NT2/D1 (cell line): Measurements from ENCODE around the gene AMDHD1.

Source experiments
- DNase-seq: peaks from one replicate; pipeline ENCODE4 v3.0.0-alpha.2; 2011; ENCODE audit warnings: low read depth, low spot score
- H3K27me3 ChIP-seq: 2 replicates; pipeline ENCODE4 v1.6.0; 2011; ENCODE audit warnings: mild to moderate bottlenecking; ENCODE audit not compliant: insufficient read length, insufficient read depth
- H3K36me3 ChIP-seq: 2 replicates; pipeline ENCODE4 v1.6.1; 2011; ENCODE audit warnings: mild to moderate bottlenecking, low read length, mixed read lengths; ENCODE audit not compliant: insufficient read depth, insufficient read length
- H3K4me1 ChIP-seq: 2 replicates; pipeline ENCODE4 v1.5.1; 2011; ENCODE audit not compliant: insufficient read depth, insufficient read length
- H3K4me3 ChIP-seq: 2 replicates; pipeline ENCODE4 v1.5.1; 2011; ENCODE audit warnings: low read depth; ENCODE audit not compliant: insufficient read length
- H3K9ac ChIP-seq: 2 replicates; pipeline ENCODE4 v1.6.0; 2011; ENCODE audit warnings: low read depth; ENCODE audit not compliant: insufficient read length
- H3K9me3 ChIP-seq: 2 replicates; pipeline ENCODE4 v1.5.1; 2011; ENCODE audit warnings: mild to moderate bottlenecking, low read length; ENCODE audit not compliant: insufficient read depth
- SUZ12 ChIP-seq: IDR thresholded peaks from 2 replicates; pipeline ENCODE4 v1.6.1; 2011; ENCODE audit not compliant: insufficient read length, insufficient read depth; ENCODE audit errors: extremely low read depth
- YY1 ChIP-seq: IDR thresholded peaks from 2 replicates; pipeline ENCODE4 v1.6.1; 2011; ENCODE audit not compliant: insufficient read length, insufficient read depth
- ZNF274 ChIP-seq: IDR thresholded peaks from 2 replicates; pipeline ENCODE4 v1.6.1; 2011; ENCODE audit warnings: mild to moderate bottlenecking, low read depth, low read length

AMDHD1 gene

GRCh38 chr12:95976416-95976832 is 33.3 kb downstream of the AMDHD1 start:
- no peak overlapping the region for H3K4me3 ChIP-seq
- peaks cover 3% of the 10 kb centered on the region for H3K4me1 ChIP-seq
- peak; percentile 40 for DNase-seq
- H3K27me3 ChIP-seq = no peaks in the 10 kb centered on the region
- no peaks in the 10 kb centered on the region for H3K36me3 ChIP-seq
- H3K9ac ChIP-seq = no peak overlapping the region
- no peaks in the 10 kb centered on the region for H3K9me3 ChIP-seq
- no peak for TF ChIP-seq YY1
- no peak for TF ChIP-seq SUZ12

GRCh38 chr12:95977764-95978305 is 34.7 kb downstream of the AMDHD1 start:
- no peak for DNase-seq
- Histone ChIP-seq H3K4me3 (no peak overlapping the region), H3K27me3 (no peaks in the 10 kb centered on the region), H3K4me1 (peaks cover 3% of the 10 kb centered on the region), H3K36me3 (no peaks in the 10 kb centered on the region), H3K9ac (no peak overlapping the region), H3K9me3 (no peaks in the 10 kb centered on the region)
- no peak for TF ChIP-seq YY1
- no peak for TF ChIP-seq SUZ12
- no peak for TF ChIP-seq ZNF274

- Histone ChIP-seq H3K4me3 (no peak overlapping the region), H3K36me3 (no peaks in the 10 kb centered on the region), H3K9me3 (no peaks in the 10 kb centered on the region), H3K9ac (no peak overlapping the region), H3K27me3 (no peaks in the 10 kb centered on the region), H3K4me1 (peaks cover 3% of the 10 kb centered on the region)
- DNase-seq = no peak
- TF ChIP-seq ZNF274 (no peak), YY1 (no peak), SUZ12 (no peak)
Measured at GRCh38 chr12:95978351-95978750, 35.2 kb downstream of the AMDHD1 start.

GRCh38 chr12:95978774-95979173 is 35.6 kb downstream of the AMDHD1 start:
- no peak for DNase-seq
- Histone ChIP-seq H3K9ac (no peak overlapping the region), H3K27me3 (no peaks in the 10 kb centered on the region), H3K9me3 (no peaks in the 10 kb centered on the region), H3K36me3 (no peaks in the 10 kb centered on the region), H3K4me1 (peaks cover 3% of the 10 kb centered on the region), H3K4me3 (no peak overlapping the region)
- TF ChIP-seq ZNF274 (no peak), YY1 (no peak), SUZ12 (no peak)

GRCh38 chr12:95980437-95980836 is 37.3 kb downstream of the AMDHD1 start:
- Histone ChIP-seq H3K27me3 (no peaks in the 10 kb centered on the region), H3K4me1 (peaks cover 3% of the 10 kb centered on the region), H3K9me3 (no peaks in the 10 kb centered on the region), H3K9ac (no peak overlapping the region), H3K4me3 (no peak overlapping the region), H3K36me3 (no peaks in the 10 kb centered on the region)
- no peak for DNase-seq
- TF ChIP-seq SUZ12 = no peak
- no peak for TF ChIP-seq ZNF274
- TF ChIP-seq YY1 = no peak

- no peak for DNase-seq
- no peaks in the 10 kb centered on the region for H3K9me3 ChIP-seq
- no peak overlapping the region for H3K9ac ChIP-seq
- no peaks in the 10 kb centered on the region for H3K36me3 ChIP-seq
- H3K4me1 ChIP-seq = peaks cover 9% of the 10 kb centered on the region
- no peak overlapping the region for H3K4me3 ChIP-seq
- no peaks in the 10 kb centered on the region for H3K27me3 ChIP-seq
- TF ChIP-seq YY1 (no peak), SUZ12 (no peak), ZNF274 (no peak)
Measured at GRCh38 chr12:95982602-95983001, 39.5 kb downstream of the AMDHD1 start.

- DNase-seq = no peak
- H3K4me3 ChIP-seq = no peak overlapping the region
- no peak for TF ChIP-seq ZNF274
- TF ChIP-seq SUZ12 = no peak
- no peak for TF ChIP-seq YY1
- H3K9me3 ChIP-seq = no peaks in the 10 kb centered on the region
- H3K9ac ChIP-seq = no peak overlapping the region
- peaks cover 6% of the 10 kb centered on the region for H3K4me1 ChIP-seq
- no peaks in the 10 kb centered on the region for H3K27me3 ChIP-seq
- H3K36me3 ChIP-seq = no peaks in the 10 kb centered on the region
Measured at GRCh38 chr12:95984682-95985081, 41.6 kb downstream of the AMDHD1 start.
